Loucy (cell line): ENCODE measurements around the gene SLC1A5.

ENCODE experiments used
- H2AFZ ChIP-seq: fragments of 200-600 bp; sonication (generic); 2 replicates; pipeline ENCODE4 v1.6.0; 2016; ENCODE audit warnings: antibody characterized with exemption, mild to moderate bottlenecking, low read length, moderate library complexity
- H3F3A ChIP-seq: fragments of 200-600 bp; 2 replicates; pipeline ENCODE4 v1.6.0; 2016; ENCODE audit warnings: antibody characterized with exemption, low read depth, mild to moderate bottlenecking
- H3K27me3 ChIP-seq: fragments of 200-600 bp; sonication (generic); 2 replicates; pipeline ENCODE4 v1.6.1; 2014; ENCODE audit warnings: low read length, mild to moderate bottlenecking; ENCODE audit not compliant: insufficient read depth, poor library complexity, severe bottlenecking
- H3K36me3 ChIP-seq: fragments of 200-600 bp; sonication (generic); 2 replicates; pipeline ENCODE4 v1.6.1; 2016; ENCODE audit warnings: low read length; ENCODE audit not compliant: insufficient read depth
- H3K4me1 ChIP-seq: fragments of 200-600 bp; sonication (generic); 2 replicates; pipeline ENCODE4 v1.5.1; 2014; ENCODE audit warnings: low read length, mild to moderate bottlenecking; ENCODE audit not compliant: insufficient read depth, poor library complexity, severe bottlenecking
- H3K4me2 ChIP-seq: fragments of 200-600 bp; sonication (generic); 2 replicates; pipeline ENCODE4 v1.6.0; 2014; ENCODE audit warnings: antibody characterized with exemption, low read length, low read depth, mild to moderate bottlenecking; ENCODE audit not compliant: poor library complexity, severe bottlenecking
- H3K4me3 ChIP-seq: fragments of 200-600 bp; sonication (generic); 2 replicates; pipeline ENCODE4 v1.5.1; 2014; ENCODE audit warnings: low read length, mild to moderate bottlenecking, mixed read lengths; ENCODE audit not compliant: poor library complexity, severe bottlenecking
- H3K79me2 ChIP-seq: fragments of 200-600 bp; sonication (generic); 2 replicates; pipeline ENCODE4 v1.6.1; 2014; ENCODE audit warnings: low read length; ENCODE audit not compliant: insufficient read depth
- H3K9ac ChIP-seq: fragments of 200-600 bp; sonication (generic); 2 replicates; pipeline ENCODE4 v1.6.0; 2014; ENCODE audit warnings: mild to moderate bottlenecking, low read depth, low read length, moderate library complexity; ENCODE audit not compliant: poor library complexity, severe bottlenecking
- H3K9me2 ChIP-seq: fragments of 200-600 bp; sonication (generic); replicated peaks from 2 replicates; pipeline ENCODE4 v1.6.1; 2016; ENCODE audit warnings: low read depth, low read length, mixed read lengths
- H3K9me3 ChIP-seq: fragments of 200-600 bp; sonication (generic); 2 replicates; pipeline ENCODE4 v1.6.1; 2014; ENCODE audit warnings: mild to moderate bottlenecking, antibody characterized with exemption, low read length, low read depth; ENCODE audit not compliant: insufficient read depth
- H4K20me1 ChIP-seq: fragments of 200-600 bp; sonication (generic); 2 replicates; pipeline ENCODE4 v1.6.0; 2014; ENCODE audit warnings: antibody characterized with exemption, low read length, mild to moderate bottlenecking; ENCODE audit not compliant: insufficient read depth, poor library complexity, severe bottlenecking
- CTCF ChIP-seq: fragments of 200-600 bp; sonication (generic); conservative IDR thresholded peaks from 2 replicates; pipeline ENCODE4 v1.5.1; 2014; ENCODE audit warnings: mild to moderate bottlenecking, antibody characterized with exemption, low read length
- EZH2phosphoT487 ChIP-seq: fragments of 200-600 bp; IDR thresholded peaks from 2 replicates; pipeline ENCODE4 v1.6.1; 2018; ENCODE audit warnings: antibody characterized with exemption, mild to moderate bottlenecking, moderate library complexity, borderline replicate concordance

Gene SLC1A5

DNA sequence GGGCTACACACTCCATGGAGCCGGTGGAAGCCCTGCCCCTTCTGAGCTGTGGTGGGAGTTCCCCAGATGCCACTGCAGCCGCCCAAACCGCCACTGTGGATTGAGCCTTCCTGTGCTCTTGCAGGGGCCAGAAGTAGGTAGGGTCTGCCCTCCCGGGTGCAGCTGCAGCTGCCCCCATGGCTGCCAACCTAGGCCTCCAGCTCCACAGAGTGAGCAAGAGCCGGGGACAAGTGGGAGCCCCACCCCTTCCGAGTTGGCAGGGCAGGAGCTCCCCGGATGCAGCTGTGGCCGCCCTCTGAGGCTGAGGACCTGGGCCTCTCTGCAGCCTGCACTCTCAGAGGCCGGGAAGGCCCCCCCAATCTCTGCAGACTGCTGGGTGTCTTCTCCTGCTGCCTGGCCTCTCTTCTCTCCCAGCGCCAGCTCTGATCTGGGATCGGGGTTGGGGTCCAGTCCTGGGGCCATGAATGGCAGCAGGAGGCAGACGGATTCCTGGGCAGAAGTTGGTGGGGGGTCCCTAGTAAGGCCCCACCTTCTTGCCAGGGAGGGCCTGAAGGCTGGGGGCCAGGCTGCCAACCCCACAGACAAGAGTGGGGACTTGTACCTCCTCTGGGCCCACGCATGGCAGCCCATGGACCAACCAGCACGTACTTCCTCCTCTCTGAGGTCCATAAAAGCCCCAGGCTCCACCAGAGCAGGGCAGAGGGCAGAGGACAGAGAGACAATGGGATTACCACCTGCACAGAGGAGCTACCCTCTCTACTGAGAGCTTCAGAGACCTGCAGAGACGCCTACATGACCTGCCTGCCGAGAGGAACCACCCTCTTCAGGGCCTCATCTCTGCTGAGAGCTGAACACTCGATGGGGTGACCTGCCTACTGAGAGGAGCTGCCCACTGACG is 33.4 kb upstream of the SLC1A5 start:
- H3K4me3 ChIP-seq = peak overlapping the region; percentile 47
- peak overlapping the region; percentile 65 for H3K9ac ChIP-seq
- no peaks in the 10 kb centered on the region for H3K79me2 ChIP-seq
- peak overlapping the region; percentile 71 for H2AFZ ChIP-seq
- peak overlapping the region; percentile 62 for H3K4me2 ChIP-seq
- peaks cover 24% of the 10 kb centered on the region for H3K4me1 ChIP-seq
- TF ChIP-seq EZH2phosphoT487 = no peak
- no peak for TF ChIP-seq CTCF
- no peaks in the 10 kb centered on the region for H3K27me3 ChIP-seq
- H3K9me2 ChIP-seq = no peaks in the 10 kb centered on the region
- H3K9me3 ChIP-seq = no peaks in the 10 kb centered on the region
- H3K36me3 ChIP-seq = no peaks in the 10 kb centered on the region
- H4K20me1 ChIP-seq = no peaks in the 10 kb centered on the region
- no peaks in the 10 kb centered on the region for H3F3A ChIP-seq

DNA sequence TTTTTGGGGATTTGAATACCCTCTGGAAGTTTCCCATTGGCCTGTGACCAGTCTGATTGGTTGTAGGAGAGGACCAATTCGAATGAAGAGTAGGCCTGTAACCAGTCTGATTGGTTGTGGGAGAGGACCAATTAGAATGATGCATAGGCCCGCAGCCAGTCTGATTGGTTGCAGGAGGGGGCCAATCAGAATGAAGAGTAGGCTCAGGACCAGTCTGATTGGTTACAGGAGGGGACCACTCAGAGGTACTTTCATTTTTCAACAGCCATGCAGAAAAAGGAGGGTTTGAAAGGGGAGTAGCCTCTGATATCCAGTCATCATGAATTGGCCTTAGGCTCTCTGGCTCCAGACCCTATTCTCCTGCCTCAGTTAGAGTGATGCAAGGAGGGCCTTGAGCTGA is 30.4 kb upstream of the SLC1A5 start:
- H3K79me2 ChIP-seq = no peaks in the 10 kb centered on the region
- H3K36me3 ChIP-seq = no peaks in the 10 kb centered on the region
- H3K4me3 ChIP-seq = peak overlapping the region; percentile 5
- H3K4me2 ChIP-seq = peak overlapping the region; percentile 31
- no peaks in the 10 kb centered on the region for H3K9me2 ChIP-seq
- peaks cover 24% of the 10 kb centered on the region for H3K4me1 ChIP-seq
- no peak overlapping the region for H2AFZ ChIP-seq
- no peak overlapping the region for H3K9ac ChIP-seq
- no peaks in the 10 kb centered on the region for H4K20me1 ChIP-seq
- TF ChIP-seq CTCF (no peak), EZH2phosphoT487 (no peak)
- no peaks in the 10 kb centered on the region for H3K9me3 ChIP-seq
- no peaks in the 10 kb centered on the region for H3F3A ChIP-seq
- no peaks in the 10 kb centered on the region for H3K27me3 ChIP-seq

DNA sequence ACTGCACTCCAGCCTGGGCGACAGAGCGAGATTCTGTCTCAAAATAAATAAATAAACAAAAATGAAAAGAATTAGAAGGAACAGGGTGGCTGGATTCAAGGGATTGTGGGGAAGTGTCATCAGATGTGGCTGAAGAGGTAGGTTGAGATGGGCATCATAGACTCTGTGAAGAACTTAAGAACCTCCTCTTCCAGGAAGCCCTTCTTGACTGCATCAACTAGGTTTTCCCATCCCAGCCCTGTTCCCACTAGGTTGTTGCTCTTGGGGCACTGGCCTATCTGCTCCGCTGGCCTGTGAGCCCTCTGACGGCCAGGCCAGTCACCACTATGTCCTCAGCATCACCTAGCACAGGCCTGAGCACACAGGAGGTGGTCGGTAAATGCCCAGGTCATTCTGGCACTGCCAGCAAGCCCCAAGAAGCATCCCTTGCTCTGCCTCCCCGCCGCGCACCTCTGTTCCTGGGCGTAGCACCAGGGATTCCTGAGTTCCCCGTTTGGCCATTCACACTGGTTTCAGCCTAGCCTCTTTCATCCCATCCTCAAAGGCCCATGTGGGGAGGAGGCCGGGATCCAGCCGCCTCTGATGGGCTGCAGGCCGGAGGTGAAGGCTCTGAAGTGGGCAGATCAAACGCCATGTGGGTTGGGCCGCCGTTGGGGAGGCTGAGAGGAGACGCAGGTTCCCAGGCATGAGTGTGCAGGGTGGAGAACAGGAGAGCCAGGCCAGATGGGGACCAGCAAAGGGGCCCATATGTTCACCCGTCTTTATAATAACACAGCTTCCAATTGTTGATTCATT is 27.6 kb upstream of the SLC1A5 start:
- TF ChIP-seq EZH2phosphoT487 (no peak), CTCF (no peak)
- peaks cover 11% of the 10 kb centered on the region for H3K4me1 ChIP-seq
- H2AFZ ChIP-seq = no peak overlapping the region
- no peaks in the 10 kb centered on the region for H4K20me1 ChIP-seq
- no peak overlapping the region for H3K9ac ChIP-seq
- H3K36me3 ChIP-seq = no peaks in the 10 kb centered on the region
- no peaks in the 10 kb centered on the region for H3F3A ChIP-seq
- no peak overlapping the region for H3K4me2 ChIP-seq
- H3K9me2 ChIP-seq = no peaks in the 10 kb centered on the region
- H3K4me3 ChIP-seq = no peak overlapping the region
- no peaks in the 10 kb centered on the region for H3K79me2 ChIP-seq
- no peaks in the 10 kb centered on the region for H3K9me3 ChIP-seq
- H3K27me3 ChIP-seq = no peaks in the 10 kb centered on the region
